ENCODE measurements around the gene TACC3.

The TACC3 gene

GRCh38 chr4:1684506-1685234 lies 36.7 kb upstream of the TACC3 start:
- no peak overlapping the region for H3K4me3 ChIP-seq (ENCODE audit: low read depth, low read length)
- H3K9me3 ChIP-seq (ENCODE audit: control insufficient read depth, insufficient read depth, low read depth, low read length): no peaks in the 10 kb centered on the region
- no peaks in the 10 kb centered on the region; the same call in 1 of the 2 replicates for H3K4me1 ChIP-seq (ENCODE audit: control insufficient read depth, insufficient read depth, low read length)
- H3K27ac ChIP-seq (ENCODE audit: extremely low read depth, low read depth, low read length): no peak overlapping the region
- TF ChIP-seq, protein P1, sequence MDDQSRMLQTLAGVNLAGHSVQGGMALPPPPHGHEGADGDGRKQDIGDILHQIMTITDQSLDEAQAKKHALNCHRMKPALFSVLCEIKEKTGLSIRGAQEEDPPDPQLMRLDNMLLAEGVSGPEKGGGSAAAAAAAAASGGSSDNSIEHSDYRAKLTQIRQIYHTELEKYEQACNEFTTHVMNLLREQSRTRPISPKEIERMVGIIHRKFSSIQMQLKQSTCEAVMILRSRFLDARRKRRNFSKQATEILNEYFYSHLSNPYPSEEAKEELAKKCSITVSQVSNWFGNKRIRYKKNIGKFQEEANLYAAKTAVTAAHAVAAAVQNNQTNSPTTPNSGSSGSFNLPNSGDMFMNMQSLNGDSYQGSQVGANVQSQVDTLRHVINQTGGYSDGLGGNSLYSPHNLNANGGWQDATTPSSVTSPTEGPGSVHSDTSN (CRISPR knock-in tag; IDR thresholded peaks at IDR 0.05): 0 out of 2 replicates have a peak, but pooled peaks have one; percentile 30
- TF ChIP-seq, protein P2, sequence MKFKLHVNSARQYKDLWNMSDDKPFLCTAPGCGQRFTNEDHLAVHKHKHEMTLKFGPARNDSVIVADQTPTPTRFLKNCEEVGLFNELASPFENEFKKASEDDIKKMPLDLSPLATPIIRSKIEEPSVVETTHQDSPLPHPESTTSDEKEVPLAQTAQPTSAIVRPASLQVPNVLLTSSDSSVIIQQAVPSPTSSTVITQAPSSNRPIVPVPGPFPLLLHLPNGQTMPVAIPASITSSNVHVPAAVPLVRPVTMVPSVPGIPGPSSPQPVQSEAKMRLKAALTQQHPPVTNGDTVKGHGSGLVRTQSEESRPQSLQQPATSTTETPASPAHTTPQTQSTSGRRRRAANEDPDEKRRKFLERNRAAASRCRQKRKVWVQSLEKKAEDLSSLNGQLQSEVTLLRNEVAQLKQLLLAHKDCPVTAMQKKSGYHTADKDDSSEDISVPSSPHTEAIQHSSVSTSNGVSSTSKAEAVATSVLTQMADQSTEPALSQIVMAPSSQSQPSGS (tag by site-specific recombination; IDR thresholded peaks at IDR 0.05; ENCODE audit: low read depth): no peak
- POLR2A ChIA-PET: no interaction called here
- CTCF ChIA-PET: interaction anchor here (1.0 kb wide), 1 partner anchor 8 kb away, joined by 9 read pairs; no protein-coding TSS in a partner anchor
- no peaks in the 10 kb centered on the region; a peak in 1 of 3 replicates for H3K36me3 ChIP-seq (ENCODE audit: control insufficient read depth in 2 of 2, insufficient read depth in 1 of 2, low read length in 2 of 2)

GRCh38 chr4:1685235-1686150 lies 35.8 kb upstream of the TACC3 start:
- Histone ChIP-seq H3K36me3 (ENCODE audit: control insufficient read depth in 2 of 2, insufficient read depth in 1 of 2, low read length in 2 of 2) (peaks cover 0 to 2% of the 10 kb centered on the region in 2 experiments; a peak in 2 of 3 replicates), H3K27ac (ENCODE audit: extremely low read depth, low read depth, low read length) (no peak overlapping the region), H3K9me3 (ENCODE audit: control insufficient read depth, insufficient read depth, low read depth, low read length) (no peaks in the 10 kb centered on the region), H3K4me3 (ENCODE audit: low read depth, low read length) (no peak overlapping the region), H3K4me1 (ENCODE audit: control insufficient read depth, insufficient read depth, low read length) (no peaks in the 10 kb centered on the region; the same call in 1 of the 2 replicates)
- TF ChIP-seq GLIS1 (tag by site-specific recombination; IDR thresholded peaks at IDR 0.05) (no peak), GLIS2 (tag by site-specific recombination; IDR thresholded peaks at IDR 0.05) (peak; percentile 61)
- ChIA-PET POLR2A (no interaction called here), CTCF (no interaction called here)

DNA sequence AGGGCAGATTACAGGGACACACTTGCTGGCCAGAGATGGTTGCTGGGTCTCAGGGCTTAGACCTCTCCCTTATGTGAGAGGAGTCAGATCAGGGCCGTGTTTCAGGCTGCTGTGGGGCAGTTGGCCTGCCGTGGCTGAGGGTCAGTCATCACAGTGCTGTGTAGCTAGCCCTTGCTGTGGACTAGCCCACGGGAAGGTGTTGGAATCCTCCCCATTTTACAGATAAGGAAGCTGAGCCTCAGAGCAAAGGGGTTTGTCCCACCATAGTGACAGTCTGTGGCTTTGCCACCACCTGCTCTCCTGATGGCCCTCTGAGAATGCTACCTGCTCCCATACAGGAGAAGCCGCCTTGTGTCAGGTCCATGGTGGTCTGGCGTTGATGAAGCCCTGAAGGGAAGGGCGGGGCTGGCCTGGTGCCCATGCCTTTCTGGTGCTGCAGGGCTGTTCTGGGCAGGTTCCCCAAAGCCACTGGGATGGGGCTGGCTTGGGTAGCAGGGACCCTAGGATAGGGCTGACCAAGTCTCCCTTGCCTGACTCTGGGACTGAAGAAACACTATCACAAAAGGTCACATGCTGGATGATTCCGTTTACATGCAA lies 34.8 kb upstream of the TACC3 start:
- Histone ChIP-seq H3K4me1 (ENCODE audit: control insufficient read depth, insufficient read depth, low read length) (no peaks in the 10 kb centered on the region; the same call in 1 of the 2 replicates), H3K27ac (ENCODE audit: extremely low read depth, low read depth, low read length) (no peak overlapping the region), H3K36me3 (ENCODE audit: control insufficient read depth in 2 of 2, insufficient read depth in 1 of 2, low read length in 2 of 2) (peaks cover 4 to 13% of the 10 kb centered on the region in 2 experiments; a peak in 2 of 3 replicates), H3K4me3 (ENCODE audit: low read depth, low read length) (no peak overlapping the region), H3K9me3 (ENCODE audit: control insufficient read depth, insufficient read depth, low read depth, low read length) (no peaks in the 10 kb centered on the region)
- POLR2A ChIA-PET: no interaction called here
- CTCF ChIA-PET: no interaction called here
- TF ChIP-seq GLI2 (tag by site-specific recombination; IDR thresholded peaks at IDR 0.05; ENCODE audit: borderline replicate concordance, low read depth) (no peak), ZEB2 (tag by site-specific recombination; IDR thresholded peaks at IDR 0.05) (no peak), ZFP69B (tag by site-specific recombination; IDR thresholded peaks at IDR 0.05) (no peak), KLF16 (tag by site-specific recombination; IDR thresholded peaks at IDR 0.05) (no peak), ZBTB8A (tag by site-specific recombination; IDR thresholded peaks at IDR 0.05) (peak; percentile 38; the same call in 1 of the 2 replicates), ZNF510 (tag by site-specific recombination; IDR thresholded peaks at IDR 0.05; ENCODE audit: insufficient replicate concordance) (no peak), ZNF121 (tag by site-specific recombination; IDR thresholded peaks at IDR 0.05) (peak; percentile 22; the same call in 1 of the 2 replicates), ZNF843 (tag by site-specific recombination; IDR thresholded peaks at IDR 0.05) (no peak), ZNF473 (tag by site-specific recombination; IDR thresholded peaks at IDR 0.05) (no peak), ZNF776 (tag by site-specific recombination; IDR thresholded peaks at IDR 0.05; ENCODE audit: borderline replicate concordance) (no peak), PRDM1 (tag by site-specific recombination; IDR thresholded peaks at IDR 0.05) (no peak), ZNF311 (tag by site-specific recombination; IDR thresholded peaks at IDR 0.05; ENCODE audit: borderline replicate concordance) (no peak), ZNF146 (tag by site-specific recombination; IDR thresholded peaks at IDR 0.05) (no peak)
- TF ChIP-seq, protein P3, sequence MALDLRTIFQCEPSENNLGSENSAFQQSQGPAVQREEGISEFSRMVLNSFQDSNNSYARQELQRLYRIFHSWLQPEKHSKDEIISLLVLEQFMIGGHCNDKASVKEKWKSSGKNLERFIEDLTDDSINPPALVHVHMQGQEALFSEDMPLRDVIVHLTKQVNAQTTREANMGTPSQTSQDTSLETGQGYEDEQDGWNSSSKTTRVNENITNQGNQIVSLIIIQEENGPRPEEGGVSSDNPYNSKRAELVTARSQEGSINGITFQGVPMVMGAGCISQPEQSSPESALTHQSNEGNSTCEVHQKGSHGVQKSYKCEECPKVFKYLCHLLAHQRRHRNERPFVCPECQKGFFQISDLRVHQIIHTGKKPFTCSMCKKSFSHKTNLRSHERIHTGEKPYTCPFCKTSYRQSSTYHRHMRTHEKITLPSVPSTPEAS (tag by site-specific recombination; IDR thresholded peaks at IDR 0.05): no peak
- TF ChIP-seq, protein P4, sequence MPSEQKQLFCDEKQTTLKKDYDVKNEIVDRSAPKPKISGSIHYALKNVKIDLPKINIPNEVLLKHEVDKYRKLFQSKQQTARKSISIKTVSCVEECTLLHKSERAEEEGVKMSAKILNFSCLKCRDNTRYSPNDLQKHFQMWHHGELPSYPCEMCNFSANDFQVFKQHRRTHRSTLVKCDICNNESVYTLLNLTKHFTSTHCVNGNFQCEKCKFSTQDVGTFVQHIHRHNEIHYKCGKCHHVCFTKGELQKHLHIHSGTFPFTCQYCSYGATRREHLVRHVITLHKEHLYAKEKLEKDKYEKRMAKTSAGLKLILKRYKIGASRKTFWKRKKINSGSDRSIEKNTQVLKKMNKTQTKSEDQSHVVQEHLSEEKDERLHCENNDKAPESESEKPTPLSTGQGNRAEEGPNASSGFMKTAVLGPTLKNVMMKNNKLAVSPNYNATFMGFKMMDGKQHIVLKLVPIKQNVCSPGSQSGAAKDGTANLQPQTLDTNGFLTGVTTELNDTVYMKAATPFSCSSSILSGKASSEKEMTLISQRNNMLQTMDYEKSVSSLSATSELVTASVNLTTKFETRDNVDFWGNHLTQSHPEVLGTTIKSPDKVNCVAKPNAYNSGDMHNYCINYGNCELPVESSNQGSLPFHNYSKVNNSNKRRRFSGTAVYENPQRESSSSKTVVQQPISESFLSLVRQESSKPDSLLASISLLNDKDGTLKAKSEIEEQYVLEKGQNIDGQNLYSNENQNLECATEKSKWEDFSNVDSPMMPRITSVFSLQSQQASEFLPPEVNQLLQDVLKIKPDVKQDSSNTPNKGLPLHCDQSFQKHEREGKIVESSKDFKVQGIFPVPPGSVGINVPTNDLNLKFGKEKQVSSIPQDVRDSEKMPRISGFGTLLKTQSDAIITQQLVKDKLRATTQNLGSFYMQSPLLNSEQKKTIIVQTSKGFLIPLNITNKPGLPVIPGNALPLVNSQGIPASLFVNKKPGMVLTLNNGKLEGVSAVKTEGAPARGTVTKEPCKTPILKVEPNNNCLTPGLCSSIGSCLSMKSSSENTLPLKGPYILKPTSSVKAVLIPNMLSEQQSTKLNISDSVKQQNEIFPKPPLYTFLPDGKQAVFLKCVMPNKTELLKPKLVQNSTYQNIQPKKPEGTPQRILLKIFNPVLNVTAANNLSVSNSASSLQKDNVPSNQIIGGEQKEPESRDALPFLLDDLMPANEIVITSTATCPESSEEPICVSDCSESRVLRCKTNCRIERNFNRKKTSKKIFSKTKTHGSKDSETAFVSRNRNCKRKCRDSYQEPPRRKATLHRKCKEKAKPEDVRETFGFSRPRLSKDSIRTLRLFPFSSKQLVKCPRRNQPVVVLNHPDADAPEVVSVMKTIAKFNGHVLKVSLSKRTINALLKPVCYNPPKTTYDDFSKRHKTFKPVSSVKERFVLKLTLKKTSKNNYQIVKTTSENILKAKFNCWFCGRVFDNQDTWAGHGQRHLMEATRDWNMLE (tag by site-specific recombination; conservative IDR thresholded peaks at IDR 0.05; ENCODE audit: low read depth): no peak

All from HEK293 (cell line).